HG03571 (cell line): ENCODE measurements around the gene SAMD4B.

Experiments used
- ATAC-seq: cut with Tn5 transposase; IDR thresholded peaks from one replicate; pipeline ENCODE4 v1.9.1; 2021; ENCODE audit not compliant: unreplicated experiment

Gene SAMD4B

DNA sequence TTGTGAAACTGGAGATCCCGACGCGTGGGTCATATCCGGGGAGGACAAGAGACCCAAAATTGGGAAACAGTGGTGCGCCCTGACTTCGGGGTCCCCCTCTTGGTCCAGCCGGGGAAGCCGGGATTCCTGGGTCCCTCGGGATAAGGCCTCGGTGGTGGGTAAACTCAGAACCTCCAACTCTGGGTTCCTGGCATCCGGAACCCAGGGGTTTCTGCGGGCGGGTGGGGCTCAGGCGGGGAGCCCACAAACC is 65.1 kb downstream of the SAMD4B start:
- ATAC-seq = no peak

DNA sequence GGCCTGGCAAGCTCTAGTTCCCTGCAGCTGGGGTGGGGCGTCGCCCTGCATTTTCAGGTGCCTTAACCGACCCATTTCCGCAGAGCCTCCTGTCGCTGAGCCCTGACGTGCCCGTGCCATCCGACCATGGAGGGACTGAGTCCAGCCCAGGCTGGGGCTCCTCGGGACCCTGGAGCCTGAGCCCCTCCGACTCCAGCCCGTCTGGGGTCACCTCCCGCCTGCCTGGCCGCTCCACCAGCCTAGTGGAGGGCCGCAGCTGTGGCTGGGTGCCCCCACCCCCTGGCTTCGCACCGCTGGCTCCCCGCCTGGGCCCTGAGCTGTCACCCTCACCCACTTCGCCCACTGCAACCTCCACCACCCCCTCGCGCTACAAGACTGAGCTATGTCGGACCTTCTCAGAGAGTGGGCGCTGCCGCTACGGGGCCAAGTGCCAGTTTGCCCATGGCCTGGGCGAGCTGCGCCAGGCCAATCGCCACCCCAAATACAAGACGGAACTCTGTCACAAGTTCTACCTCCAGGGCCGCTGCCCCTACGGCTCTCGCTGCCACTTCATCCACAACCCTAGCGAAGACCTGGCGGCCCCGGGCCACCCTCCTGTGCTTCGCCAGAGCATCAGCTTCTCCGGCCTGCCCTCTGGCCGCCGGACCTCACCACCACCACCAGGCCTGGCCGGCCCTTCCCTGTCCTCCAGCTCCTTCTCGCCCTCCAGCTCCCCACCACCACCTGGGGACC is 65.6 kb downstream of the SAMD4B start:
- ATAC-seq = no peak

DNA sequence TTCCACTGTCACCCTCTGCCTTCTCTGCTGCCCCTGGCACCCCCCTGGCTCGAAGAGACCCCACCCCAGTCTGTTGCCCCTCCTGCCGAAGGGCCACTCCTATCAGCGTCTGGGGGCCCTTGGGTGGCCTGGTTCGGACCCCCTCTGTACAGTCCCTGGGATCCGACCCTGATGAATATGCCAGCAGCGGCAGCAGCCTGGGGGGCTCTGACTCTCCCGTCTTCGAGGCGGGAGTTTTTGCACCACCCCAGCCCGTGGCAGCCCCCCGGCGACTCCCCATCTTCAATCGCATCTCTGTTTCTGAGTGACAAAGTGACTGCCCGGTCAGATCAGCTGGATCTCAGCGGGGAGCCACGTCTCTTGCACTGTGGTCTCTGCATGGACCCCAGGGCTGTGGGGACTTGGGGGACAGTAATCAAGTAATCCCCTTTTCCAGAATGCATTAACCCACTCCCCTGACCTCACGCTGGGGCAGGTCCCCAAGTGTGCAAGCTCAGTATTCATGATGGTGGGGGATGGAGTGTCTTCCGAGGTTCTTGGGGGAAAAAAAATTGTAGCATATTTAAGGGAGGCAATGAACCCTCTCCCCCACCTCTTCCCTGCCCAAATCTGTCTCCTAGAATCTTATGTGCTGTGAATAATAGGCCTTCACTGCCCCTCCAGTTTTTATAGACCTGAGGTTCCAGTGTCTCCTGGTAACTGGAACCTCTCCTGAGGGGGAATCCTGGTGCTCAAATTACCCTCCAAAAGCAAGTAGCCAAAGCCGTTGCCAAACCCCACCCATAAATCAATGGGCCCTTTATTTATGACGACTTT is 66.4 kb downstream of the SAMD4B start:
- no peak for ATAC-seq

DNA sequence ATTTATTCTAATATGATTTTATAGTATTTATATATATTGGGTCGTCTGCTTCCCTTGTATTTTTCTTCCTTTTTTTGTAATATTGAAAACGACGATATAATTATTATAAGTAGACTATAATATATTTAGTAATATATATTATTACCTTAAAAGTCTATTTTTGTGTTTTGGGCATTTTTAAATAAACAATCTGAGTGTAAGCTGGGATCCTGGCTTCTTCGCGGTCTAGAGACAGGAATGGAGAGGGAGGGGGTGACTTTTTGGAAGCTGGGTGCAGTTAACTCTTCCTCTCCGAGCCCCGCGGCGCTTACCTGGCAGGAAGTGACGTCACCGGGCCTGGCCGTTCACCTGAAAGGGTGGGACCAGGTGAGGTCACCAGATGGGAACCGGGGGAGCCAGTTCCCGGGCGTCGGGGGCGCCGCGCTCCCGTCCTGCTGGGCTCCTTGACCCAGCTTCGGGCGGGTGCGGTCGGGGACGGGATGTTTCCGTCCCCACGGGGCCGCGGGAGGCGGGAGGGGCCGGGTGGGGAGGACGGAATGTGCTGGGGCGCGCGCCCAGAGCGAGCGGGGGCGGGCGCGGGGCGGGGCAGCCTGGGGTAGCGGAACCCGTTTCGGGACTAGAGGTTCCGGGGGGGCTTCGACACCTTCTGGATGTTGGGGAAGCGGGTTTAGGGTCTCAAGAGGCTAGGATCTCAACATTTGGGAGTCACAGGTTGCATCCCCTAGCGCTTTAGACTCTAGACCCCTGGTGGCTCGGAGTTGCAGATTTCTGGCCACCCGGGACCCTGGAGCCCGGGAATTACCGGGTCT is 67.2 kb downstream of the SAMD4B start:
- no peak for ATAC-seq

DNA sequence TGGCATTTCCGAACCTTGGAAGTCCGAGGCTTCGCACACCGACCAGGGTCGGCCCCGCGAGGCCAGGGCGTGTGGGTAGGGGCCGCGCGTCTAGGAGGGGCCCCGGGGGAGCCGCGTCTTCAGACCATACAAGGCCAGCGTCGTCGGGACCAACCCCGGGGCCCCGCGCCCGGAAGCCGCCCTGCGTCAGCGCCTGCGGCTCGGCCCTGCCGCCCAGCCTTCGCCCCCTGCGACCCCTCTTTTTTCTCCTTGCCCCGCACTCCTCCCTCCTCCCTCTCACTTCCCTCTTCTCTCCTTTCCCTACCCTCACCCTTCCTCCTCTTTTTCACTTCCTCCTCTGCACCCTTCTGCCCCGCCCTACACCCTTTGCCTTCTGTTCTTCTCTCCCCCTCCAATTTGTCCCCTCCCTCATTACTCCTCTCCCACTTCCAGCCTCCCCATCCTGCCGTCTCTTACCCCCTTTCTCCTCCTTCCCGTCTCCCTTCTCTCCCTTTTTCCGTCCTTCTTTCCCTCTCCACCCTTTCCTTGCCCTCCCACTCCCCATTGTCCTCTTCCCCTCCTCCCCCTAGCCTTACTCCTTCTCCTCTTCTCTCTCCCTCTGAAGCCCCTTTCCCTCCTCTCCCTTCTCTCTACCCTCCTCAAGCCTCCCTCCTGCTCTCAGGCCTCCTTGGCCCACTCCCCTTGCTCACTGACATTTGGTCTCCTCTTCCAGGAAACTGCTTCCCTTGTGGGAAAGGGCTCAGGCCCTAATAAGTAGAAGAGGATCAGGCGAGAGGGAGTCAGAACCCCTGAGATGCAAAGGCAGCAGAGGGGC is 68.0 kb downstream of the SAMD4B start:
- ATAC-seq = no peak

DNA sequence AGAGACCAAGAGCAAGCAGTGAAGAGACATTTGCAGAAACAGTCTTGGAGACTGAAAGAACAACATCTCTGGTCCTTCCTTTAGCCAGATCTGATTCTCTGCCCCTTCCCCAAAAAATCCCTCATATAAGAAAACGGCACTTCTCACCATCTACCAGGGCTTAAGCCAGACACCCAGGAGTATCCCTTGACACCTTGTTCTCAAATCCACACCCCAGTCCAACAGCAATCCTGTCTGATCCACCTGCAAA is 68.5 kb downstream of the SAMD4B start:
- ATAC-seq = no peak

DNA sequence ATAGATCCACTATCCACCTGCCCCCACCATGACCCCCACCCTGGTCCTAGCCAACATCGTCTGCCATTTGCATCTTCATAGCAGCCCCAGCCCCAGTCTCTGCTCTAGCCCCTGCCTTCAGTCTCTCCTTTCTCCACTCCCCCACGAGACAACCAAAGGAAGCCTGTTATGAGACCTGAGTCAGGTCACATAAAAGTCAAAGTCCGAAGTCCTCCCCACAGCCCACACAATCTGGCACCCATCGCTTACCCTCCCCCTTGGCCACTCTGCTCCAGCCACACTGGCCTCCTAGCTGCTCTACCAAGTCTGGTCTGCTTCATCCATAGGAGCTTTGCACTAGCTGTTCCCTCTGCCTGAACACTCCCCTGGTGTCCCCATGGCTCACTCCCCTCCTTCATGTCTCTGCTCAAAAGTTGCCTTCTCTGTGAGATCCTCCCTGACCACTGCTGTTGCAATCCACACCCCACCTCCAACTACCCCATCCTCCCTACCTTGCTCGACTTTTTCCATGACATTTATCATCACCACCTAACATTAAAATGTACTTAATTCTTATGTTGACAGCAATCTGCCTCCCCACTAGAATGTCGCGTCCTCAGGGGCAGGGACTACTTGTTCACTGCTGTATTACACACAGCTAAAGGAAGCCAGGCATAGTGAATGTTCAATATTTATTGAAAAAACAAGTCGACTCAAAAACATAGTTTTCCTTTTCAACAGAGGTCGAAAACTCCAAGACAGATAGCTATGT is 69.0 kb downstream of the SAMD4B start:
- no peak for ATAC-seq

DNA sequence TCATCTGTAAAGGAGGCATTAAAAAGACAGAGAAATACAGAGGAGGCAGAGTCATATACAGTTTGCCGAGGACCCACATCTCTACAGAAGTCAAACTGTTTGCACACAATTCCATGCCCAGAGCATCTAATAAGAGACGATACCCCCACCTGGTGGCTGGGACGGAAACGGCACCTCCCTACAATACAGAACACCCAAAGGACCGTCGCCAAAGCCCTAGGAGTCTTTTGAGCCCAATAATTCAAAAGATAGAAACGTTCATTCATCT is 69.5 kb downstream of the SAMD4B start:
- ATAC-seq = peak; percentile 19

DNA sequence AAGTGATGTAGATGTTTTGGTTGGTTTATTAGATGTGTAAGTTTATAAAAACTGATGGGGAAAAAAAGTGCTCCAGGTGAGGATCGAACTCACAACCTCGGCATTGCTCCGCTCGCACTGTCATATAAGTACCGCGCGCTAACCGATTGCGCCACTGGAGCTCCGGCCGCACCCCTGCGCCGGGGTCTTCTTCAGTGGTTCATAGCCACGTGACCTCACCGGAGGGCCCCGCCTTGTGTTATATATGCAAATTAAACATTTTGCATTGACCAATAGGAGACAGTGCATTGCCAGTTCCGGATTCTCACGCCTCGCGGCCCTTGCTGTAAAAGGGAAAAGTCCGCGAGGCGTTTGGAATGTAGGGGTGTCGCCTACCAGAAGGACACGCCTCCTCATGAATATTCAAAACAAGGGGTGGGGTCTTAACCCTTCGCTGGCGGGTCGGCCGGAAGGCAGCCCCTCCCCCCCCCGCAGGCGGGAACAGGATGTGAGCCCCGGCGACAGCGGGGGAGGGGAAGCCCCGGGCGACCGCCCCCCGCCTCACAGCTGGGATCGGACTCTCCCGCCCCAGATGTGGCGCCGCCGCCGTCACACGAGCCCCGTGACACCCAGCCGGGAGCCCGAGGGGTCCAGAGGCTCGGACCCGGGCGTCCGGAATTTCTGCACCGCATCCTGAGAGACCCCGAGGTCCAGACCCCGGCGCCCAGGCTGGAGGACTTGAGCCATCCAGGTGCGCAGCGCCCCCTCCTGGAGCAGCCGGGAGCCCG is 70.1 kb downstream of the SAMD4B start, which contains the start of gene PLEKHG2:
PLEKHG2 (plus strand) TSS at position 570 of the 767 bp plus-strand sequence. CDS start 1,418 bp downstream, outside the sequence.
- peak; percentile 48 for ATAC-seq

DNA sequence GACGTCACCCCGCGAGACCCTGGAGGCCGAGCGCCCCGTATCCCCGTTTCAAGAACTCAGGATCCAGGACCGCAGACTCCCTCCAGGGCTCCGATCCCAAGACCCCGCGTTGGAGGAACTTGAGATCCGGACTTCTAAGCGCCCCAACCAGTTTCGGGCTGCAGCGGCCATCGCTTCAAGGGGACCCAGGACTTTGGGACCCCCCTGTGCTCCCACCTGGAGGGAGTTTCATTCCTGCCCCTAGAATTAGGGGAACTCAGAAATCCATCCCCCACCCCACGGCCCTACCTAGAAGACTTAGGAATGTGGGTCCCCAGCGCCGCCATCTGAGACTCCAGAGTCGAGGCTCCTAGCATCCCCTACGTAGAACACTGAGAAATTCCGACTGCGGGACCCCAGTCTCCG is 70.6 kb downstream of the SAMD4B start:
- no peak for ATAC-seq

DNA sequence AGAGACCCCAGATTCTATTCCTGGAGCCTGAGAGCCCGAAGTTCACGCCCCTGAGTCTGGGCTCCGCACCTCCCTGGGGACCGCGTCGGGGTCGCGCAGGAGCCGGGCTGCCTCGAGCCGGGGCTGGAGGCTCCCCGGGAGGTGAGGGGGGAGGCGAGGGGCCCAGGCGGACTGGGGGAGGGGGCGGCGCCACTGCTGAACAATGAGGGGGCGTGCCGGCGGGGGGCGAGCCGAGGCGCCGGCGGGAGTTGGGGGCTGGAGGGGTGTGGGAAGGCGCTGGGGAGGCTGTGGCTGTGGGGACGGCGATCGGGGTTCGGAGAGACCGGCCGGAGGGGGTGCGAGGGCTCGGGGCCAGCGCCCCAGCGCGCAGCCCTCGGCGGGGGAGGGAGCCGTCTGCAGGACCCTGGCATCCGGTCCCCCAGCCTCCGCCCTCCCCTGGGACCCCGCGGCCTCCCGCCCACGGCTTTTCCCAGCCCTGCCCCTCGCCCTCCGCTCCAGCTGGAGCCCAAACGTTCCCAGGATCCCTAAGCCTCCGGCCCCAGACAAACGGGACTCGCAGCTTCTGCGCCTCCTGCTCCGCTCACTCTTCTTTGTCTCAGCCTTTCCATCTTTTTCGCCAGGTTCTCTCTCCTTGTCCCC is 71.2 kb downstream of the SAMD4B start:
- no peak for ATAC-seq

DNA sequence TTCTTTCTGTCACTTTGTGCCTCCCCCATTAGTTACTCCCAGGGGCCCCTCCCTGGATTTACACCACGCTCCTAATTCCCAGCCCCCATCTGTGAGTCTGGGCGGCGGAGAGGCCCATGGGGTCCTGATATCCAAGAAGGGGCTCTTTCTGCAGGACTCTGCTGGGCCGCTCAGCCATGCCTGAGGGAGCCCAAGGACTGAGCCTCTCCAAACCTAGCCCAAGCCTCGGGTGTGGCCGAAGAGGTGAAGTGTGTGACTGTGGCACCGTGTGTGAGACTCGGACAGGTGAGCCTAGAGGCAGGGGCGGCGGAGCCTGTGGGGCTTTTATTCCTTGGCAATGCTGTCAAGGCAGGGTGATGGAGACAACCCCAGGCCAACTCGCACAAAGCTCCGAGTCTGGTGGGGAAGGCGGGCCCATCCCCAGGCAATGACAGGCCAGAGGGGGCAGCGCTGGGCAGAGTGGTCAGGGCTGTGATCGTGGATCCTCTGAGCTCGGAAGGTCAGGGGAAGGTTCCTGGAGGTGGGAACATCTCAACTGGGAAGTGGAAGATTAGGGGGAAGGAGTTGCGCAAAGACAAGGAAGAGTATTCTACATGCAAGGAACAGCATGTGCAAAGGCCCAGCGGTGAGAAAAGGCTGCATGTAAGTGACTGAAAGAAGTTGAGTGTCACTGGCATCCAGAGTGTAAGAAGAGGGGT is 71.8 kb downstream of the SAMD4B start:
- ATAC-seq = no peak

DNA sequence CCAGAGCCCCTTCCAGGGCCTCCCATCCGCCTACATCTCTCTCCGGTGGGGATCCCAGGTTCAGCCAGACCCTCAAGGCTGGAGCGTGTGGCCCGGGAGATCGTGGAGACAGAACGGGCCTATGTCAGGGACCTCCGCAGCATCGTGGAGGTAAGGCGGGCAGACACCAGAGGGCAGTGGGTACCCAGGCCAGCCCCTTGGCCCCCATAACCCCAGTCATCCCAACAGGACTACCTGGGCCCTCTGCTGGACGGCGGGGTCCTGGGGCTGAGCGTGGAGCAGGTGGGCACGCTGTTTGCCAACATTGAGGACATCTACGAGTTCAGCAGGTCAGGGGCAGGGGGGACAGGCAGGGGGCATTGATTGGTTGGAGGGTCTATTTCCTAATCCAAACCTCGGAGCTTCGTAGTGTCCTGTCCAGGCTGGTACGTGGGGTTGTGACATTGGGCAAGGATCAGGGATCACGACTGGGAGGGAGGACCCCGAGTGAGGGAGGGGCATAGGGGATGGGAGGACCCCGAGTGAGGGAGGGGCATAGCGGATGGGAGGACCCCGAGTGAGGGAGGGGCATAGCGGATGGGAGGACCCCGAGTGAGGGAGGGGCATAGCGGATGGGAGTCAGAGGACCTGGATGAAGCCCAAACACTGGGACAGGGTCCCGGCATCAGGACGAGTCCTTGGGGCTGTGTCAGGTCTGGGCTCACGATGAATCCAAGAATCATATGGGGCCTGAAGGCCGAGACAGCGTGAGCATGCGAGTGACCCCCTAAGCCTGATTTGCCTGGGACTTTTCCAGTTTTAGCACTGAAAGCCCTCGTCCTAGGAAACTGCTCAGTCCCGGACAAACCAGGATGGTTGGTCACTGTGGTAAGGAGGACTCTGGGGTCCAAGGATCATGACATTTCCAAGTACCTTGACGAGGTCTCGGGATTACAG is 73.2 kb downstream of the SAMD4B start:
- no peak for ATAC-seq

DNA sequence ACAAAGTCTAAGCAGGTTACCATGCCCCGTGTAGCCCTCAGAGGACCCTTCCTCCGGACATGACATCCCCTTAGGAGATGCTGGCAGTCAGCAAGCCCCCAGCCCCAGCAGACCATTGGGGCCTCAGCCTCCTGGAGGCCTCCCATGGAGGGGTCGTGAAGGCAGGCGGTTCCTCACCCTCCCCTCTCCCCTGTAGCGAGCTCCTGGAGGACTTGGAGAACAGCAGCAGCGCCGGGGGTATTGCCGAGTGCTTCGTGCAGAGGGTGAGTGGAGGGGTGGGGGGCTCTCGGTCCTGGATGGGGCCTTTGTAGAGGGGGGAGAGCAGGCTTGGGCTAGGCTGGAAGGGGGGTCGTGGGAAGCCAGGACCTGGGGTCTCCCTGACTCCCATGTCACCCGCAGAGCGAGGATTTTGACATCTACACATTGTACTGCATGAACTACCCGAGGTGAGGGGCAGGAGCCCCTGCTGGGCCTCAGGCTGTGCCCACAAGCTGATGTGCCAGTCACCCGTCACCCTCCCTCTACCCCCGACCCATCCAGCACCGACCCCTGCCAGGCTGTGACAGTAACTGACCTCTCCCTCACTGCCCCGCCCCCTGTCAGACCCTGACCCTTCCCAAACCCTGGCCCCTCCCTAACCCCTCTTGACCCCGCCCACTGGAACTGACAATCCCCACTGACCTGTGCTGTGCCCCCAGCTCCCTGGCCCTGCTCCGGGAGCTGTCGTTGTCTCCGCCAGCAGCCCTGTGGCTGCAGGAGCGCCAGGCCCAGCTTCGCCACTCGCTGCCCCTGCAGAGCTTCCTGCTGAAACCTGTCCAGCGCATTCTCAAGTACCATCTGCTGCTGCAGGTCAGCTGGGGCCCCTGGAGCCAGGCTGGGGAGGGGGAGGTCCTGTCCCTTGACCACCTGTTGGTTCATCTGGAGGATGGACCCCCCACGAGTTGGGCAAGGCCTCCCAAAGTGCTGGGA is 74.2 kb downstream of the SAMD4B start:
- ATAC-seq = no peak

DNA sequence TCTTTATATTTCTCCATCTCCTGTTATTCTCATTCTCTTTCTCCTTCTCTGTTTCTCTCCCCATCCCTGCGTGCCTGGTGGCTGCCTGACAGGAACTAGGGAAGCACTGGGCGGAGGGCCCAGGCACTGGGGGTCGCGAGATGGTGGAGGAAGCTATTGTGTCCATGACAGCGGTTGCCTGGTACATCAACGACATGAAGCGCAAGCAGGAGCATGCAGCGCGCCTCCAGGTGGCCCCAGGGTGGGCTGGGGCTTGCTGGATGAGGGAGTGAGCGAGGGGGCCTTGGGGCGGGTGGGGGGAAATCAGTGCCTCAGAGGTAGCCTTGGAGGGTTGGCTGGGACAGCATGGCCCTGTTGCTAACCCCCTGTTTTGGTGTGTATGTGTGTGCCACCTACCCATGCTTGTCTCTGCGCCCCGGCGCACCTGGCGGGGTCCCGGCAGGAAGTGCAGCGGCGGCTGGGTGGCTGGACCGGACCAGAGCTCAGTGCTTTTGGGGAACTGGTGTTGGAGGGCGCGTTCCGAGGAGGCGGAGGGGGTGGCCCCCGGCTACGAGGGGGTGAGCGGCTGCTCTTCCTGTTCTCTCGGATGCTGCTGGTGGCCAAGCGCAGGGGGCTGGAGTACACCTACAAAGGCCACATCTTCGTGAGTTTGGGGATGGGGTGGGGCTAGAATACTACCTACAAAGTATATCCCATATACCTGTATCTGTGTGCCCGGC is 75.4 kb downstream of the SAMD4B start:
- no peak for ATAC-seq

DNA sequence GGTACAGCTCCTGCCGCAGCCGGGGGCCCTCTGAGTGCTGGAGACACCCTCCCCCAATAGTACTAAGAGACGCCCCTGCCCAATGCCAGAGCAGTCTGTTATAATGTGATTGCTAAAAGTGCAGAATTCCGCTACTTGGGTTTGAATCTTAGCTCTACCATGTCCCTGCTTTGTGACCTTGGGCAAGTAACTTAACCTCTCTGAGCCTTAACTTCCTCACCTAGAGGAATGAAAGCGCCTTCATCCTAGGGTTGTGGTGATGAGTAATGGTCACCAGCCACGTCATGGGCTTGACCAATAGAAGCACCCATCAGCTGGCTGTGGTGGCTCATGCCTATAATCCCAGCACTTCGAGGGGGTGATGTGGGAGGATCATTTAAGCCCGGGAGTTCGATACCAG is 76.8 kb downstream of the SAMD4B start:
- ATAC-seq = no peak
